GM19239 (cell line): Measurements from ENCODE around the gene CREBZF.

Experiments
- DNase-seq: peaks from one replicate; pipeline ENCODE4 v3.0.0; 2011; ENCODE audit warnings: low spot score; ENCODE audit not compliant: insufficient read length
- FAIRE-seq: peaks from 2 replicates; lab custom pipeline; 2011; peaks lifted over from hg19 to GRCh38; lab: Jason Lieb, UNC

Gene CREBZF, protein sequence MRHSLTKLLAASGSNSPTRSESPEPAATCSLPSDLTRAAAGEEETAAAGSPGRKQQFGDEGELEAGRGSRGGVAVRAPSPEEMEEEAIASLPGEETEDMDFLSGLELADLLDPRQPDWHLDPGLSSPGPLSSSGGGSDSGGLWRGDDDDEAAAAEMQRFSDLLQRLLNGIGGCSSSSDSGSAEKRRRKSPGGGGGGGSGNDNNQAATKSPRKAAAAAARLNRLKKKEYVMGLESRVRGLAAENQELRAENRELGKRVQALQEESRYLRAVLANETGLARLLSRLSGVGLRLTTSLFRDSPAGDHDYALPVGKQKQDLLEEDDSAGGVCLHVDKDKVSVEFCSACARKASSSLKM

DNA sequence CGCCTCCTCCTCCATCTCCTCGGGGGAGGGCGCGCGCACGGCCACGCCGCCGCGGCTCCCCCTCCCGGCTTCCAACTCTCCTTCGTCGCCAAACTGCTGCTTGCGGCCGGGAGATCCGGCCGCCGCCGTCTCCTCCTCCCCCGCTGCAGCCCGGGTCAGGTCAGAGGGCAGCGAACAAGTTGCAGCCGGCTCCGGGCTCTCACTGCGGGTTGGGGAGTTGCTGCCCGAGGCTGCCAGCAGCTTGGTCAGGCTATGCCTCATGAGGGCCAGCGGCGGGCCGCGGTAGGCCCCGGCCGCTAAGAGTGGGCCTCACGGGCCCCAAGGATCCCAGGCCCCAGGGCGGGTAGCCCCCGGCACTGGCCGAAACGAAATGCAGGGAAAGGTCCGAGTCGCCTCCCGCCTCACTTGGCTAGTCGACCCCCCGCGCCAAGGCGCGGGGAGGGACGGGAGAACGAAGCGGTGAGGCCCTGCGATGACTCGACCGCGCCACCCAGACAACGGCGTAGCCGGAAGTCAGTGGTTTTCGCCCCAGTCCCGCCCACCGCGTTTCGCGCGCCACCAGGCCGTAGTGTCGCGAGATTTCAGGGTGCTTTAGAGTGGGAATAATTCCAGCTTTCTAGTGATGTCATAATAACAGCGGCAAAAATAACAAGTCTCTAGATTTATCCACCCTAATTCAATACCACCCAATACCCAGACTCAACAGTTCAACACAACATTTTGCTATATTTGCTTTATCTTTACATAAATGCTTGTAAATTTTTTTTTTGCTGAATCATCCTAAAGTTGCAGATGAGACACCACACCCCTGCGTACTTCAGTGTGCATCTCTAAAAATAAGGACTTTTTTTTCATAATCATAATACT lies at the start of gene CREBZF:
TSS of gene CREBZF (minus strand) at position 515 of the 867 bp plus-strand sequence. CDS start at position 261, 254 bp downstream.
- DNase-seq, result peak; percentile 71
- FAIRE-seq, result peak; percentile 96

DNA sequence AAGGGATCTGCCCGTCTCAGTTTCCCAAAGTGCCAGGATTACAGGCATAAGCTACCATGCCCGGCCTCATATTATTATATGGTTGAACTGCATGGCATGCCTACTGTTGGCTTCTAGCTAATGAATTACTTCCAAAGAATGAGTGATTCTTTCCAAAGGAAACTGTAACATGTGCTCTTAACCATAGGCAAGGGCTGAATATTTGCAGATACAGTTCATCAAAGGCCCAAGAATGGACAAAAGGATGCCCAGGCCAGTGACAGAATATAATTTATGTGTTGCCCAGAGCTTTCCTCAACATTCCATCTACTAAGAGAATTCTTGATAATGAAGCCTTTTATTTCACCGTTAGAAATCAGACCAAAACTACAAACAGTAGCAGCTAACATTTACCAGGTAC lies 48.0 kb upstream of the CREBZF start:
- DNase-seq (no peak), FAIRE-seq (no peak)

DNA sequence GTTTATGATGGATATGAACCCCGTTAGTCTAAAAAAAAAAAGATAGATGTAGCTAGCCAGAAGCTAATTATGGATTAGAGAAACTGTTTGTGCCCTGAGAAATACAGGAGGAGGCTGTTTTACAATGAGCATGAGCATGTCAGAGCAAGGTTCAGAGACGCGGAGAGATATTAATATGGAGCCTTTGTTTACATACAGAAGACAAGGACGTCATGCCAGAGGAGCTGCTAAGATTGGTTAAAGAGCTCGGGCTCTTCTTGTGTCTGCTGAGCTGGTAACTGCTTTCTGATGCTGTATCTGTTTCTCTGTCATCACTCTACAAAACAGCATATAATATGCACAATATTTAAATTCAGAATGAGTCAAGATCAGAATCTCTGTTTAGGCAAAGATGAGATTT lies 46.0 kb upstream of the CREBZF start:
- FAIRE-seq (no peak), DNase-seq (no peak)

DNA sequence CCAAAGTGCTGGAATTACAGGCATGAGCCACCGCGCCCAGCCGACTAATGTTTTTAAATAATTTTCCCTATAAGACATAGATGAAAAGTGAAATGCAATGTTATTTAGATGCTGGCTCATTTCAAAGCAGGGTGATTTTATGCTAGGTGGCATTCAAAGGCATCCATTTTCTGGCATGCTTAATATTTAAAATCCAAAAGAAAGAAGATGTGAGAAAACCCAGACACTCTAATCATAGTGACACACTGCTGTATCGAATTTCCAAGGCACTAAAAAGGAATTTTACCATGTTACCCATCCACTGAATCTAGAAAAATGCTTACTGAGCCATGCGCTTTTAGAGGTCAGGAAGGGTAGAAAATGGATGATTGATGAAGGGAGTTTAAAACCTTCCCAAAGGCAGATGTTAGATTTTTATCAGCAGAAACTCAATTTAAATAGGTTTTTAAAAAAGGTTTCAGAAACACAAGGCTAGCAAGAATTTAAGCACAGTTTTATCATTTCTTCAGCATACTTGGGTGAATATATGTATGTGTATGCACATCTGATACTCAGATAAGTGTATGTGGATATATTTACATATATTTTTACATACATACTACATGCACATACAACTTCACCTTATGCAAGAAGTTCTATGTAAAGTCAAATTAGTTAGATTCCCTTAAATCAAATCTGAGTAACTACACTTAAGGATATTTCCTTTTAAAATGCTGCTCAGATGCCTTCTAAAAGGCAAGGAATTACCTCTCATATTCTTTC lies 45.2 kb upstream of the CREBZF start:
- no peak for FAIRE-seq
- no peak for DNase-seq

DNA sequence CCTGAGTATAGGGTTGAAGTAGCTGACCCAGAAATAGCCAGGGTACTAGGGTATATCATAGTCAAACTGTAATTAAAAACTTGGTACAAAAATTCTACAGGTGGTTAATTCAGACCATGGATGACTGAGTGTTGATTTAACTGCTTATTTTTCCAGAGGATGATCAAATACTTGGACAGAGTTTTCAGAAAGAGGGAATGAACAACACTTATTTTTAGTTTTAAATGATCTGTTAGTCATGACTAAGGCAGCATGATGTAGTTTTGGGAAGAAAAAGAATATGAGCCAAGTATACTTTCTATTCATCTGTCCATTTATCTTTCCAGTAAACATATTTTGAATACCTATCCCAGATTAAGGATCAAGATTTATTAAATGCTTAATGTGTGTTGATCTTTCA lies 40.9 kb upstream of the CREBZF start:
- FAIRE-seq, result no peak
- DNase-seq, result no peak

DNA sequence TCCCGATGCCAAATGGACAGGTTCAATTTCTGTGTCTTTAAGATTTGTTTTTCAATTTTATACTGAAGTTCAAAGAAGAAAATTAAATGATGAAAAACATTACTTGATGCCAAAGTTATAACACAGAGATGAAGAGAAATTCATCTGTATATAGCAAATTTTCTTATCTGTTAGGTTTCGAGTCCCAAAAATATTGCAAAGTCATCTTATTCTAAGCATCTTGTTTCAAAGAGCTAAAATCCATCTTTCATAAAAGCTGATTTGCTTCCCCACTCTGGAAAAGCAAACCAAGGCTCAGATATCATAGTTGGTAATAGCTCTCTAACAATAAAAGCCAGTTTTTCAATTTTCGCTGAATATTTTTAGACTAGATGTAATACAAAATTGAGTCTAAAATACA lies 40.0 kb upstream of the CREBZF start:
- no peak for DNase-seq
- FAIRE-seq, result no peak

DNA sequence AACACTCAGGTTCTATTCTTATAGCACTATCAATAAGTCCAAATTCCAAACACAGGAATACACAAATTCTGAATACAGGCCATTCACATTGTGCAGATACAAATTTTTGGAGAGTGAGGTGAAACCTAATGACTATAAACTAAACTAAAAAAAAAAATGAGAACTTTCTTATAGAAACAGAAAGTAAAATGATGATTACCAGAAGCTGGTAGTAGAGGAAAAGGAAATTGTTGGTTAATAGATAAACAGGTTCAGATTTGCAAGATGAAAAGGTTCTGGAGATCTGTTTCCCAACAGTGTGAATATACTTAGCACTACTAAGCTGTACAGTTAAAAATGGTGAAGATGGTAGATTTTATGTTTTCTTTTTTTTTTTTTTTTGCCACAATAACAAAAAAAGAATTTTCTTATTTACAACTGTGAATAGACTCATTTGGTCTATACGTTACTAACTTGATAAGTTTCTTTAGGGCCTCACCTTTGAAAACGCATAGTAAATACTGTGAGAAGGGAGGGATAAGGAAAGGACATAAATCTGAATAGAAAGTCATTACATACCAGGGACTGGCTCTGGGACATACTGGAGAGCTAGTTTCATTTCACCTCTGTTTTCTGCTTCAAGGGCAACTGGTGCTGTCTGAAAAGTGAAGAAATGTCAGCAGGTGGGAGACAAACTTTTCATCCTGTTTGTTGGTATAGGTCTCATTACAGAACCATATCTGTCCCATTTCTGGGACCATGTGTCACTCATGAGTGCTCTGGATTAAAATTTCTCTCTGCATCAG lies 35.2 kb upstream of the CREBZF start:
- DNase-seq (no peak), FAIRE-seq (peak; percentile 90)

DNA sequence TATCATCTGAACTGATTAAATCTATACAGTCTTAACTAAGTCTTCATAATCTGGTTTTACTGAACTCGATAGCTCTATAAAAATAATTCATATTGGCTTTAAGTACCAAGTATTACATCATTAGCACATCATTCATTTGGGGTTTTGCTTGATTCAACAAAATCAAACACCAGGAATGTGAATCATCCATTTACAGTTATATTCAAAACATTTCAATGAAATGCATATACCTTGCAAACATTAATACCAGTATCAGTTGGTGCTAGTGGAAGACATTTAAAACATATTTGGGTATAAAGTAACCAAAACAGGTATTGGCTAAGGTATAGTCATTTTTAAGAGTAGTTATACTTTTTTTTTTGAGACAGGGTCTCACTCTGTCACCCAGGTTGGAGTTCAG lies 33.3 kb upstream of the CREBZF start:
- FAIRE-seq (peak; percentile 51), DNase-seq (no peak)

DNA sequence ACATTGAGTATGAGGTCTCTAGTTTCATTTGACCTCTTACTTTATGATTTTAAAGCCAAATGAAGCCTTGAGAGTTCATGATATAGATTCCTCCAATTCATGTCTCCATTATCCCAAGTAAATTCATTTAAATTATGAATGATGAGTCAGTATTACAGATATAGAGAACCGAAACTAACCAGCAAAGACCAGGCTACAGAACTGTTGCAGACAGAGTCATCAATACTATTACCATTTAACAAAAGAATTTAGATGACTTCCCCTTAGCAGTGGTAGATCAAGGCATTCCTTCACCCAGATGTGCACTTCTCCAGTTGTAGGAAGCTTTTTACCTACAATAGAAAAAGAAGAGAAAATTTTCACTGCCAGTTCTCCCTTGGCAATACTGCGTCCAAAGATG lies 32.8 kb upstream of the CREBZF start:
- DNase-seq (no peak), FAIRE-seq (no peak)

DNA sequence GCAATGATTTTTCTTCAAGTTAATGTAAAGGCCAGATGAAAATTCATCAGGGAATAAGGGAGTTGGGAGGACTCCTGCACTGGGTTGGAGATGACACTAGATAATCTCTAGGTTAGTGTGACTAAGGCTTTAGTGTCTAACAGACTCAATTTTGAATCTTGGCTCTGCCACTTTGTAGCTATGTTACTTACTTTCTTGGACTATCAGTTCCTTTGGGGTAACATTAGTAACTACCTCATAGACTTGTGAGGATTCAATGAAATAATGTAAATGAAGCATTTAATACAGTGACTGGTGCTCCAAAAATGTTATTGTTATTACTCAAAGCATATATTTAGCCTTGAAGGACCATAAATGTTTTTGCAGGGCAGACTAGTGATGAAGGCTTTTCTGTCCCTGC lies 30.6 kb upstream of the CREBZF start:
- FAIRE-seq, result no peak

DNA sequence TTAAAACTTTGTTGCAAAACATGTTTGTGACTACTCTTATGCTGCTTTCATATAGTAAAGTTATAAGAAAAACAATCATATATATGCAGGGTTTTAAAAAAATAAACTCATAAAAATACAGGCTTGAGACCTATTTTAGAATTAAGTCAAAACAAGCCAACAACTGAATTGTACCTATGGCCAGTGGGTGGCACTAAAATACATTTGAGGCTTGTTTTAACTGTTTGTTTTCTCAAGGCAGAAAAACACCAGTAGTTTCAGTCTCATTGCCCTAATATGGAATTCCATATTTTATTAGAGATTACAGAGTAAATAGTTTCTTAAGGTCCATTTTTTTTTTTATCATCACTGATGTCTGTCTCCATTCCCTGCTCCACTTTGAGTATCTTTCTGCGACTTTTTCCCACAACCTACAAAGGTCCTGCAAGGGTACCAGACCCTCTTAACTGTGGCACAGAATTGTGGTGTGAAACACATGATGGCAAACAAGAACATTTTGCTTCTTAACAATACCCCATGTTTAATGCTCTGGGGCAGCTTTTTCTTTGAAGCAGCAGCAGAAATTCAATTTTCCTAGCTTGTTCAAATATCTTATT lies 29.6 kb upstream of the CREBZF start:
- DNase-seq, result no peak

More for the DNA sequence above, 30.6 kb upstream of the CREBZF start:
- DNase-seq, result no peak

DNA sequence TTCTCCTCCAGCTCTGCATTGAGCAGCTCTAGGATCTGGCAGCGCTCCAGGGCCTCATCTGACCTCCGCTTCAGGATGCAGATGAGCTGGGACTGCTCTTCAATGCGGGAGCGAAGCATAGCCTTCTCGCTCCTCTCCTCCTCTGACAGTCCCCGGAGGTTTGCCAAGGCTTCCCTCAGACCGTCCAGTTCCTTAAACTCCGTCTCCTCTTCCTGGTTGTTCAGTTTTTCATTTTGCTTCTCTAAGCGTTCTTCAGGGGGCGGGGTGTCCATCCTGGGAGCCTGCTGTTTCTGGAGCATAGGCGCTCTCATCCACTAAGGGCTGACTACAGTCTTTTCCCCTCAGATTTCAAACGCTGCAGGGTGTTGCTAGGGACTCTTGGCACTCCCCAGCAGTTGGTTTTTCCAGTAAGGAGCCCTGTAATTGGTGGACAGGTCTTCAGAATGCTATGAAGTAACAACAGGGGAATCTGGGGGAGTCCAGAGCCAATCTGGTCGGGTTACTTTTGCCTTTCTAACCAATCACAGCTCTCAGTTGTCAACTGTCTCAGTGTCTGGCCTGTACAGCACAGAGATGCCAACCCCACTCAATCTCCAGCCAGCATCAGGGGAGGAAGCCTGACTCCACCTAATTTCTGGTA lies 21.0 kb upstream of the CREBZF start, which contains the start of gene CCDC89:
TSS of gene CCDC89 (minus strand) at position 376 of the 640 bp plus-strand sequence. CDS start at position 311, 65 bp downstream.
- DNase-seq (no peak), FAIRE-seq (no peak)

More for the DNA sequence above, 29.6 kb upstream of the CREBZF start:
- peak; percentile 72 for FAIRE-seq

DNA sequence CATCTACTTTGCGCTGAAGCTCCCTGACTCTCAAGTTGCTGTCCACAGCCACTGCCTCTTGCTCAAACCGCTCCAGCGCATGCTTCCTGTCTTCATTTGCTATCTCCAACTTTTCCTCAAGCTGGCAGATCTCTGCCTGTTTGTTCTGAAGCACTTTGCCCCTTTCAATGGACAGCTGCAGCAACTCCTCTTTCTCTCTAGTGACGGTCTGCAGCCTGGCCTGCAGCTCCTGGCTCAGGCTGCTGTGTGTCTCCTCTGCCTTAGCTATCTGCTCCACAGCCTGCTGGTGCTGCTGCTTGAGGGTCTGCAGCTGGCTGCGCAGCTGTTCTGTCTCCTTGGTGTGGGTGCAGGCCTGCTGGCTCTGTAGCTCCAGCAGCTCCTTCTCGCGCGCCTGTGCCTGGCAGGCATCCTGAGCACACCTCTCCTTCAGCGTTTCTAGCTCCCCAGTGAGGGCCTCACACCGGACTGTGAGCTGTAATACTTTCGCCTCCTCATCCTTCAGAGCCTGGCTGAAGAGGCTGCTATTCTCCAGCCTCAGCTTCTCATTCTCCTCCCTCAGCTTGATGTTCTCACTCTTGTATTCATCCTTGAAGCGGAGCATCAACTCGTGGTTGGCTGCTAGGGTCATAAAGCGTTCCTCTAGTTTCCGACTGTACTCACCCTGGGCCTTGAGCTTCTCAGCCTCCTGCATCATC lies 20.3 kb upstream of the CREBZF start:
- DNase-seq (no peak), FAIRE-seq (no peak)

DNA sequence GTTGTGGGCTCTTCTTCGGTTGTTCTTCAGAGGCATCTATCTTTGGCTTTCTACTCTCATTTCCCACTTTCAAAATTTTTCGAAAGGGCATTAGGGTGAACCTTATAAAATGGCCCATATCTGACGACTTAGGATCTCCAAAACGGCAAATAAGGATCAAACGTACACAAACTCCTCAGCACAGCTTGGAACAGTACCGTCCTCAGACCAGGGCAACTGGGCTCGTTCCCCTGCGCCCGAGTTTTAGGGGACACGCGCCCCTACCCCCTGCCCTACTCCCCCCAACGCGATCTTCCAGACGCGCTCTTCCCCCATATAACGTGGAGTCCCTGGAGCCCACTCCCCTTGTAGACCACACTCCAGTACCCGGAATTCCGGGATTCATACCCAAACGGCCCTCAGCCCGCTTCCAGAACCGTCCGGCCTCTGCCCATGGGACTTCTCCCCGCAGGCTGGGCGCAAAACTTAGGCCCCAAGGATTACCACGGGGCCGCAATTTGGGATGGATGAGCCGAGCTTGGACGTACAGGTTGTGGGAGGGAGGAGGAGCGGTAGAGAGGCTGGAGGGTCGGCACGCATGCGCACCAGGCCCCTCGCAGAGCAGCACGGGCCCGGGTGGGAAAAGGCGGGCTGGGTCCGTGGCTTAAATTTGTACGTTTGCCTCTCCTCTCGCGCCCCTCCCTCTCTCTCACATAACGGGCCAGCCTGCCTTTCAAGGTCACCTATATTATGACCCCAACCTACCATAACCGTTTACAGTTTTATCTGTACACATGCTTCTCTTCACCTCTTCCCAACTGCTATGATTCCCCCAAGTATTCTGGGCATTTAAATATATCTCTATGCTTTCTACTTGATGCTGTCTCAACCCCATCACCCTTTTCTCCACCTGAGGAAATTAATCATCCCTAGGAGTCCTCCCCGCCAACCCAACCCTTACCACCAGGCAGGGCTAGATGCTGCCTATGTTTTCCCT lies 17.7 kb upstream of the CREBZF start:
- FAIRE-seq, result peak; percentile 88
- DNase-seq, result no peak

DNA sequence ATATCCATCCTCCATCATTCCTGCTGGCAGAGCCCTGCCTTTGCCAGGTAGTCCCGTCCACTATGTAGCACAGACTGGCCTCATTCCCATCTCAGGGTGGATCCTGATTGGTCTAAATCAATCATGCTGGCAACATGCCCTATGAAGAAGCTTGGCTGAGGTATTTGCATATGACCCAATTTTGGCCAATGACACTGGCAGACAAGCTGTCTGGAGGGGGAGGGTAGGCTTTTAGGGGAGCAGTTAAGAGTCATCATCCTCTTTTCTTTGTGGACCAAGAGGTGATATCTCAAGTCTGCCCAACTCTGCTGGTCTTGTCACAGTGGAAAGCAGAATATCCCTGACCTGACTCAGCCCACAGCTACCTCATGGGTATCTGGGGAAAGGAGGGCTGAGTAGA lies 16.0 kb upstream of the CREBZF start:
- DNase-seq, result no peak

DNA sequence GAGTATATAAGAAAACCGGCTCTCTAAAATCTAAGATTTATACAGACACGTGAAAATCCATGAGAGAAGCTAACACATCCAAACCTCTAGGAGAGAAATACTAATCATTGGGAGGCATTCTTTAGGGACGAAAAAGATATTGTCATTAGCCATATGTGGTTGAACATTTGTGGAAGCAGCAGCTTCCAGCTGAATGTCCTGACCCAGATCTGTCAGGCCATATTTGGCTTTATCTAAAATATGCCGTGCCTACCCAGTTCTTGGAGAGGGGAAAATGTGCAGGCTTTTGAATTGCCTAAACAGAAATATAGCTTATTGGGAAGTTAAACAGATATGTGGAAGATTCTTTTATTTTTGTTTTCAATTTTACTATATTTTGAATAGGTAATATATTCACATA lies 14.6 kb upstream of the CREBZF start:
- FAIRE-seq, result no peak
- no peak for DNase-seq

More for the DNA sequence above, 16.0 kb upstream of the CREBZF start:
- no peak for FAIRE-seq

DNA sequence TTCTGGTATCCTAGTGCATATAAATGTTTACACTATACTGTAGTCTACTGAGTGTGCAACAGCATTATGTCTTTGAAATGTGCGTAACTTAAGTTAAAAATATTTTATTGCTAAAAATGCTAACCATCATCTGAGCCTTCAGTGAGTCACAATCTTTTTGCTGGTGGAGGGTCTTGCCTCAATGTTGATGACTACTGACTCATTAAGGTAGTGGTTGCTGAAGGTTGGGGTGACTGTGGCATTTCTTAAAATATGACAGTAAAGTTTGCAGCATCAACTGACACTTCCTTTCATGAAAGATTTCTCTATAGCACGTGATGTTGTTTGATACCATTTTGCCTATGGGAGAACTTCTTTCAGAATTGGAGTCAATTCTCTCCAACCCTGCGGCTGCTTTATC lies 8.5 kb upstream of the CREBZF start:
- FAIRE-seq, result no peak

More for the DNA sequence above, 8.5 kb upstream of the CREBZF start:
- DNase-seq, result no peak
